ENCODE results near the gene IQCK.

IQCK gene

DNA sequence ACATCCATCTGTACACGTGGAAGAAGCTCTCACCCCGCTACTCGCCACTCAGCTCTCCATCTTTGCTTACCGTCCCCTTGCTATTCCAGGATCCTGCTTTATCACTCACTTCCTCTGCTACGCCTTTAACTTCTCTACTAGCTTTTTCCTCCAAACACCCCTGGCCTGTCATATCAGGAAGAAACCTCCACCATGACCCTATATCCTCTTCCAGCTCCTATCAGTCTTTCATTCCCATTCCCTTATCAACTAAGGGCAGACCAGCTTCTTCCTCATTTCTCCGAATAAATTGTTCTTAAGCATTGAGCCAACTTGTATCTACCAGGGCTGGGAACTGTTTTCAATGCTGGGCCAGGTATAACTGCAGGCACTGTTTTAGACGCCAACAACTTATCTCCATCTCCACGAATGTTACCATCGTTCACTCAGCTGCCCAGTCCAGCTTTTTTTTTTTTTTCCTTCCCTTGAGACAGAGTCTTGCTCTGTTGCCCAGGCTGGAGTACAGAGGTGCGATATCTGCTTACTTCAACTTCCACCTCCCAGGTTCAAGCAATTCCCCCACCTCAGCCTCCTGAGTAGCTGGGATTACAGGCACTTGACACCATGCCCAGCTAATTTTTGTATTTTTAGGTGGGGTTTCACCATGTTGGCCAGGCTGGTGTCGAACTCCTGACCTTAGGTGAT, 4.3 kb downstream of the IQCK start:
- no peak for DNase-seq

DNA sequence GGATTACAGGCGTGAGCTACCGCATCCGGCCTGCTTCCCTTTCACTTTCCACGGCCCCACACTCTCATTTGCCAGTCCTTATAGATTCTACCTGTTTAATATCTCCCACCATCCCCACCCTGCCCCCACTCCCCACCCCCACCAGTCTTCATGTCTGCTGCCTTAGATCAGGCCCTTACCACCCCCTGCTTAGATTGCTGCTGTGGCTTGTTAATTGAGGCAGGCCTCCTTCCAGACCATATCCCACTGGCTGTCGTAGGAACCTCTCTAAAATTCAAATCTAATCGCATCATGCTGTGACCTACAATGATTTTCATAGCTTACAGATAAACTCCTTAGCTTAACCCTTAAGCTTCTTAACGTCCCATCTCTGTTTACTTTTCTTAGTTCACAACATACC, 4.9 kb downstream of the IQCK start:
- no peak for DNase-seq

DNA sequence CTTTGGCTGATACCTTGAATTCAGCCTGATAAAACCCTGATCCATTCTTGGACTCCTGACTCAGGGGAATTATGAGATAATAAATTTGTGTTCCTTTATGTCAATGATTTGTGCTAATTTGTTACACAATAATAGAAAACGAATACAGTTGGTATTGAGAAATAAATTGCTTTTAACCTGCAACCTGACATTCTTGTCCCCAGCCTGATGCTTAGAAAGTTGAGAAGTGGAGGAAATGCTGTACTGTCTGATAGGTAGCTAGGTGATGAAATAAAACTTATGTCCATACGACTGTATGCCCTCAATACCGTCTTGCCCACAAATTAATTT, 10.5 kb downstream of the IQCK start:
- DNase-seq, result no peak

GRCh38 chr16:19733551-19733950, 15.5 kb downstream of the IQCK start:
- no peak for DNase-seq

DNA sequence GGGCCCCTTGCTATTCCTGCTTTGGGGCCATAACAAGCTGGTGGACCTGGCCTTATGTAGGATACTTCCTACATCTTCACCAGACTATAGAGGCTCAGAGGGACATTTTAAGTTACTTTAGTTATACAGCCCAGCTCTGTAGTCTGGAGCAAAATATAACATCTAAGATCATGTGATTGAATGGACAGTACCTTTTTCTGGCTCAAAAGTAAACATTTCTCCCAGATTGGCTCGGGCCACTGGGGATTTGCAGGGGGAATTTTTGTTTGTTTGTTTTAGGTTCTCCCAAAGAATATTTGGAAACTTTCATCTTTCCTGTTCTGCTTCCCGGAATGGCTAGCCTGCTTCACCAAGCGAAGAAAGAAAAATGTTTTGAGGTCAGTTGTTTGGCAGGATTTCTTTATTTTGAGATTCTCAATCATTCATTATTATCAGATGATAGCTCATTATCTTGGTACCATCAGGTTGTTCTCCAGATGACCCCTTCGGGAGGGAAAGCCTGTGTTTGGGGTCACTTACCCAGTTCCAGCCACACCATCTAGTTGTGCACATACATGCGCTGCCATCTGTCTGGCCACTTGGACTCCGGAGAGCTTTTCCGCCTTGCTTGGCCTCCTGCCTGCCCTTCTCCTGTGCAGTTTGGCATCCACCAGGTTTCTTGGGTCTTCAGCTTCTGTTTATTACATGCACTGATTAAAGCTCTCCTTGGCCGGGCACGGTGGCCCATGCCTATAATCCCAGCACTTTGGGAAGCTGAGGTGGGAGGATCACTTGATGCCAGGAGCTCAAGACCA, 17.2 kb downstream of the IQCK start:
- DNase-seq, result no peak

DNA sequence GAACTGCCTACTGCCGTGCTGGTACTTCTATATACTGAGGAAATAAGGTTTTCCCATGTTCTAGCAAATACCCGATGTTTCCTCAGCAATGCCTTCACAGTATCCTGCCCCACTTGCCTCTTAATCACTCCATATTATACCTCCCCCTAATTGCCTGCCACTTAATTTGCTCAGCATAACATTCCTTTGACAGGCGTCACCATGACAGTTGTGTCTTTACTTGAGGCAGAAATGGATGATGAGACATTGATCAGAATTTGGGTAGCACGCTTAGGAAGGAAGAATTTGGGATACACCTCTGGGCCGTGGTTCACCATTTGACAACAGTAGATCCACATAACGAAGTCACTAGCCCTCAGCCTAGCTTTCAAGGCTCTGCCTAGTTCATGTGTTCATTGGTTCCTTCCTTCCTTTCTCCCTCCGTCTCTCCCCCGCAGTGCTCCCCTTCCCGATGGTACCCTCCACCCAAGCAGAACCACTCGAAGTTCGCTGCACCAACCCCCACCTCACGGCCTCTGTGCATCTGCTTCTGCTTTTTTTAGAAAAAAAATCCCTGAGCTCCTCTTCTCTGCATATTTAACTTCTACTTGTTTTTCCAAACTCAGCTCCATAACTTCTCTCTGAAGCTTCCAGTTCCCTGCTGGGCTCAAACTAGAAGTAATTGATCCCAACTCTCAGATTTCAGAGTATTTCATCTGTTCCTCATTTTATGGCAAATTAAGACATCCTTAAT, 19.4 kb downstream of the IQCK start:
- DNase-seq, result no peak

DNA sequence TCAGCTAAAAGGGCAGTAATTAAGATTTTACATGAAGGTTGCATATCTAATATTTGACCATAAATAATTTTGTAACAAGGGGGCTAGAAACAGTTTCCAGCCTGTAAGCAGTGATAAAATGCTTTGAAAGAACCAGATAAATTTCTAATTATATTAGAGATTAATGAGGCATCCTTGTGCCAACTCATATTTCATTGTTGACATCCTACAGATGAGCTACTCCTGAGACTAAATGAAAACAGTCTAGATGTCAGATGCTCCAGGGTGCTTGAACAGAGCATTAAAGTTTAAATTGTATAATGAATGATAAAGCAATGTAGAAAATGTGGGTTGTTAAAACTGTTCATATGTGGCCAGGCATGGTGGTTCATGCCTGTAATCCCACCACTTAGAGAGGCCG, 23.3 kb downstream of the IQCK start:
- no peak for DNase-seq

GRCh38 chr16:19743816-19744159, 25.7 kb downstream of the IQCK start:
- DNase-seq, result no peak

DNA sequence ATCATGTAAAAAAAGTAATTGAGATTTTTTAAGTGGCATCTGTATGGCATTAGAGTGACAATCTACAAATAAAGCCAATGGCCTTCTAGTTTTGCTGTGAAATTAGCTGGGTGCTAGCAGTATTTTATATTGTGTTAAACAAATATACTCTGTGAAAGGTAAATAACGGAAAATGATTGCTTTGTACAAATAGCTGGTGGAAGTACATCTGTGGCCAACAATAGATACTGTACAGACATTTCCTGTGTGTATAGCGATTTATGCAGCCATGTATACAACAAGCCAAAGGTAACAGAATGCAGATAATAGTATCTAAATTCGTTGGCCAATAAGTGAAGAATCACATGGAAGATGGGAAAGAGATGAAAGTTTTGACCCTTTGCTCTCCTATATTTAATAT, 26.6 kb downstream of the IQCK start:
- no peak for DNase-seq

DNA sequence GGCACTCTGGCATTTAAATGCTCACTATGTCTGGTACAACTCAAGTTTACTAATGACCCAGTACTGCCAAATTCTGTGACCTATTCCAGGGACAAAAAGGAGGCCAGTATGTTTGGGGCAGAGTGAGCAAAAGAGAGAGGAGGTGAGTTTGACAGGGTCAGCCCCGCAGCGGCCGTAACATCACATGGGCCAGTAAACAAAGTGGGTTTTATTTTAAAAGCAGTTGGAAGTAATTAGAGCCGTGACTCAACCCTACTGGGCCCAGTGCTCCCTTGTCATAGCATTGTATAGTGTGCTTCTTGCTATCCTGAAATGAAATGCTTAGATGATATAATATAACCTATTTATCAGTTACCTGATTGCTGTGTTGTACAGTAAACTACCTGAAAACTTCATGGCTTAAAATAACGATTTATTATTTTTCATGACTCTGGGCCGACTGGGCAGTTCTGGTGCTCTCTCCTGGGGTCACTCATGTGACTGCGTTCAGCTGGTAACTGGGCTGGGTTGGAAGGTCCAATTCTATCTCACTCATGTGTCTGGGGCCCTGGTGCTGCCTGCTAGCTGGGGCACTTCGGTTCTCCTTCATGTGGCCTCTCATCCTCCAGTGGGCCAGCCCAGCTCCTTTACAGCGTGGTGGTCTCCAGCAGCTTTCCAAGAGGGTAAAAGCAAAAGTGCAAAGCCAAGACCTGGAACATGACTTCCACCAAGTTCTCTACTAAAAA, 27.4 kb downstream of the IQCK start:
- DNase-seq, result no peak

- DNase-seq, result no peak
Measured at GRCh38 chr16:19746561-19746960, 28.5 kb downstream of the IQCK start.

DNA sequence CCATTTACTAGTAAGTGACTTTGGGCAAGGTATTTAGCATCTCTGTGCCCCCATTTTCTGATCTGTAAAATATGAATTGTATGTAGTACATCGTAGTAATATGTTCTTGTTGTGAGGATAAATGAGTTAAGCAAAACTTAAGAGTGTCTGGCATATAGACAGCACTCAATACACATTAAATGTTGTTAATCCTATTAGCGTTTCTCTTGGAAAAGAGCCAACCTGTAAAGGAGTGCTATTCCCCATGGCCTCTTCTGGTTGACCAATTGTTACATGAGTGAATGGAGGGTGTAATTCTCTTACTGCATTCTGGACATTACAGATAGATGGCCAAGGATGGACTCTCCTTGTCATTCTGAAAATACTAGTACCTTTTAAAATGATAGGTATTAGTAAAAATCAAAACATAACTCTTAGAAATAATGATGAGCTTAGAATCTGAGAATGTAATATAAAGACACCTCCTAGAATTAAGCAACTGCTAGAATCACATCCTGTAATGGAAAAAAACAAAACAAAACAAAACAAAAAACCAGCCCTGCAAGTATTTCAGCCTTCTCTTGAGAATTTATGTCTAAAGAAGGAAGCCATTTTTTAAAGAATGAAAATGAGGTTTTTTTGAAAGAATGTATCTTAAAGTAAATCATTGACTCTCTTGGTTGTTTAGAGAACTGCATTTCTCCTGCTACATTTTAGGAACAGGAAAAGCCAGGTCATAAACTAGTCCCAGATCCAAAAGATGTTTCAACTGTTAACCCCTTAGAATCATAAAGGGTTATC, 30.5 kb downstream of the IQCK start:
- DNase-seq, result no peak

DNA sequence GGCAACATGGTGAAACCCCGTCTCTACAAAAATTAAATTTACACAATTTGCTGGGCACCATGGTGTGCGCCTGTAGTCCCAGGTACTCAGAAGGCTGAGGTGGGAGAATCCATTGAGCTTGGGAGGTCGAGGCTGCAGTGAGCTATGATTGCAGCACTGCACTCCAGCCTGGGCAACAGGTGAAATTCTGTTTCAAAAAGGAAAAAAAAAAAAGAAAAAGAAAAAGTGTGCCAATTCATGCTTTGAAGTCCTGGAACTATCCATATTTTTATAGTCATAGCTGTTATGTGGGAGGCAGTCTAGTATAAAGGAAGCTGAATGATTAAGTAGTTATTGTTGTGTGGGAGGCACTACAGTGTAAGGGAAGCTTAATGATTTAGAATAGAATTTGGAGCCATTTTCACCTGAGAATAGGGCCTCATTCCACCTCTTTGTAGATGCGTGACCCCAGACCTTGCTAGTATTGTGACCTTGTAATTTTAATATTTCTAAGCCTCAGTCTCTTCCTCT, 31.6 kb downstream of the IQCK start:
- DNase-seq, result no peak

- DNase-seq, result no peak
Measured at GRCh38 chr16:19751478-19752385, 33.7 kb downstream of the IQCK start.

- DNase-seq, result no peak
Measured at GRCh38 chr16:19753815-19754643, 36.0 kb downstream of the IQCK start.

- no peak for DNase-seq
Measured at GRCh38 chr16:19754644-19755036, 36.6 kb downstream of the IQCK start.

DNA sequence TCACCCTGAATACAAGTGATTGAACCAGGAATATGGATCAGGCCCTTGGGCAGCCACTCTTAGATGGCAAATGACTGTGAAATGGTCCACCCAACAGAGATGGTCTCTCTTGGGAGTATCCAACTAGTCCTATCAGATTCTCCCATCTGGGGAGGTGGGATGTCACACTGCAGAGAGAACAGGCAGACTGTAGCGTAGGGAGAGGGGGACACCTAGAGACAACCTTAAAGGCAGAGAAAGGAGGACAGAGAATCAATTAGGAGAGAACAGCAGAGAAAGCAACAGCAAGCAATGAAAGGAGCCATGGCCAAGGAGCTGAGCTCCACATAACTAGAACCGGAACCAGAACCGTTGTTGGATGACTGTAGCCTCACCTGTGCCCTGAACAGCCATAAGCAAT, 37.2 kb downstream of the IQCK start:
- DNase-seq, result no peak

GRCh38 chr16:19757026-19757425, 39.0 kb downstream of the IQCK start:
- DNase-seq, result no peak

GRCh38 chr16:19757762-19758595, 39.9 kb downstream of the IQCK start:
- DNase-seq, result no peak
